WTC11 (cell line): ENCODE data around the gene TMTC1.

ENCODE experiments used
- HMGXB4 ChIP-seq: sonication (generic); formaldehyde crosslinking; IDR thresholded peaks from 2 replicates; pipeline ENCODE4 v1.8.1; 2023; ENCODE audit warnings: mild to moderate bottlenecking, moderate library complexity, missing genetic modification reagents
- MYBL2 ChIP-seq: sonication (generic); formaldehyde crosslinking; IDR thresholded peaks from 2 replicates; pipeline ENCODE4 v1.8.1; 2023; ENCODE audit warnings: mild to moderate bottlenecking, moderate library complexity, missing genetic modification reagents
- NR2C2 ChIP-seq: sonication (generic); formaldehyde crosslinking; IDR thresholded peaks from 2 replicates; pipeline ENCODE4 v1.8.0; 2022; ENCODE audit warnings: mild to moderate bottlenecking, missing genetic modification reagents
- TEAD1 ChIP-seq: sonication (generic); formaldehyde crosslinking; IDR thresholded peaks from 2 replicates; pipeline ENCODE4 v1.8.0; 2022; ENCODE audit warnings: mild to moderate bottlenecking, missing genetic modification reagents
- TP53 ChIP-seq: sonication (generic); formaldehyde crosslinking; IDR thresholded peaks from 2 replicates; pipeline ENCODE4 v1.8.1; 2023; ENCODE audit warnings: mild to moderate bottlenecking, missing genetic modification reagents
- ZMAT4 ChIP-seq: fragments of 250-450 bp; sonication (Bioruptor Pico); IDR thresholded peaks from 2 replicates; pipeline ENCODE4 v1.9.0; 2021; ENCODE audit warnings: mild to moderate bottlenecking
- ZNF232 ChIP-seq: sonication (generic); formaldehyde crosslinking; IDR thresholded peaks from 2 replicates; pipeline ENCODE4 v1.8.0; 2022; ENCODE audit warnings: mild to moderate bottlenecking, missing genetic modification reagents
- TF ChIP-seq, protein P1 (sequence below): fragments of 200-600 bp; IDR thresholded peaks from 2 replicates; pipeline ENCODE4 v1.8.0; 2022; ENCODE audit warnings: antibody characterized with exemption

DNA sequence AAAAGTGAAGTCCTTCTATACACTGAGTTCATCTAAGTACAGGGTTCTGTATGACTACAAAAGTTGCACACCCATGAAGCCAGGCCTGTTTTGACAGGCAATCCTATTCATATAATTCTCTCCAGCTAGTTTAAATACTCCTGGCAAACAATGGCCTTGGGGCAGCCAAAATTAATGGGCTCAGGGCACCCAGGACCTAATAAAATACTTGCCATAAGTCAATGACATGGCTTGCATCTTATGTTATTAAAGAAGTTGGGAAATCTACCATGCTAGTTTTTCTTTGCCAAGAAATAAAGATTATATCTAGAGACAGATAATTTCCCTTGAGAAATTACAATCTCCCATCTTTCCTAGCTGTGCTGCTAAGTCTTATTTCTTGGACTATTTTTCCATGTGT is 11.1 kb upstream of the TMTC1 start:
- TF ChIP-seq TEAD1 (no peak), ZNF232 (CRISPR knock-in tag) (no peak), ZMAT4 (CRISPR knock-in tag) (no peak), HMGXB4 (CRISPR knock-in tag) (no peak), NR2C2 (CRISPR knock-in tag) (no peak), MYBL2 (CRISPR knock-in tag) (no peak), TP53 (CRISPR knock-in tag) (no peak)
- TF ChIP-seq, protein P1, sequence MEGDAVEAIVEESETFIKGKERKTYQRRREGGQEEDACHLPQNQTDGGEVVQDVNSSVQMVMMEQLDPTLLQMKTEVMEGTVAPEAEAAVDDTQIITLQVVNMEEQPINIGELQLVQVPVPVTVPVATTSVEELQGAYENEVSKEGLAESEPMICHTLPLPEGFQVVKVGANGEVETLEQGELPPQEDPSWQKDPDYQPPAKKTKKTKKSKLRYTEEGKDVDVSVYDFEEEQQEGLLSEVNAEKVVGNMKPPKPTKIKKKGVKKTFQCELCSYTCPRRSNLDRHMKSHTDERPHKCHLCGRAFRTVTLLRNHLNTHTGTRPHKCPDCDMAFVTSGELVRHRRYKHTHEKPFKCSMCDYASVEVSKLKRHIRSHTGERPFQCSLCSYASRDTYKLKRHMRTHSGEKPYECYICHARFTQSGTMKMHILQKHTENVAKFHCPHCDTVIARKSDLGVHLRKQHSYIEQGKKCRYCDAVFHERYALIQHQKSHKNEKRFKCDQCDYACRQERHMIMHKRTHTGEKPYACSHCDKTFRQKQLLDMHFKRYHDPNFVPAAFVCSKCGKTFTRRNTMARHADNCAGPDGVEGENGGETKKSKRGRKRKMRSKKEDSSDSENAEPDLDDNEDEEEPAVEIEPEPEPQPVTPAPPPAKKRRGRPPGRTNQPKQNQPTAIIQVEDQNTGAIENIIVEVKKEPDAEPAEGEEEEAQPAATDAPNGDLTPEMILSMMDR = no peak
